C4-2B (cell line): ENCODE measurements around the gene DLGAP4.

Experiments used
- ZFX ChIP-seq: fragments of 450-650 bp; IDR thresholded peaks from 2 replicates; pipeline ENCODE4 v1.6.1; 2017
- TF ChIP-seq, protein P1 (sequence below): fragments of 450-650 bp; conservative IDR thresholded peaks from 2 replicates; pipeline ENCODE4 v1.5.1; 2017; ENCODE audit warnings: mild to moderate bottlenecking

DNA sequence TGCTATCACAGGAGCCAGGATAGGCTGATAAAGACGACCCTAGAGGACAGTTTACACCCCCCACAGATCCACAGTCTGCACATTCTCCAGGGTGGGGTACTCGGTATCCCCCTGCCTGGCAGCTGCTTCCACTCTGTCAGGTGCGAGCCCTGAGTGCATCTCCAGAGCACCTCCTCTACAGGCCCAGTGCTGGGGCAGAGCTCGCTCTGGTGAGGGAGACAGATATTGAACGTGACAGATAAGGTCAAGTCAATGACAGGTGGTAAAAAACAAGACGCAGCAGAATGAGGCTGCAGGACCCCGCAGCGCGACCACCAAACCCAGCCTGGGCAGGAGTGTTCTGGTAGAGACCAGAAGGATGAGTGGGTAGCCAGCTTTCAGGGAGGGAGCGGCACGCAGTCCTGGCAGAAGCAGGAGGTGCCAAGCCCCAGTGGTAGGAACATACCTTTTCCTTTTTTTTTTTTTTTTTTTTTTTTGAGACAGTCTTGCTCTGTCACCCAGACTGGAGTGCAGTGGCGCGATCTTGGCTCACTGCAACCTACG, 222.8 kb downstream of the DLGAP4 start:
- TF ChIP-seq, protein P1, sequence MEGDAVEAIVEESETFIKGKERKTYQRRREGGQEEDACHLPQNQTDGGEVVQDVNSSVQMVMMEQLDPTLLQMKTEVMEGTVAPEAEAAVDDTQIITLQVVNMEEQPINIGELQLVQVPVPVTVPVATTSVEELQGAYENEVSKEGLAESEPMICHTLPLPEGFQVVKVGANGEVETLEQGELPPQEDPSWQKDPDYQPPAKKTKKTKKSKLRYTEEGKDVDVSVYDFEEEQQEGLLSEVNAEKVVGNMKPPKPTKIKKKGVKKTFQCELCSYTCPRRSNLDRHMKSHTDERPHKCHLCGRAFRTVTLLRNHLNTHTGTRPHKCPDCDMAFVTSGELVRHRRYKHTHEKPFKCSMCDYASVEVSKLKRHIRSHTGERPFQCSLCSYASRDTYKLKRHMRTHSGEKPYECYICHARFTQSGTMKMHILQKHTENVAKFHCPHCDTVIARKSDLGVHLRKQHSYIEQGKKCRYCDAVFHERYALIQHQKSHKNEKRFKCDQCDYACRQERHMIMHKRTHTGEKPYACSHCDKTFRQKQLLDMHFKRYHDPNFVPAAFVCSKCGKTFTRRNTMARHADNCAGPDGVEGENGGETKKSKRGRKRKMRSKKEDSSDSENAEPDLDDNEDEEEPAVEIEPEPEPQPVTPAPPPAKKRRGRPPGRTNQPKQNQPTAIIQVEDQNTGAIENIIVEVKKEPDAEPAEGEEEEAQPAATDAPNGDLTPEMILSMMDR = no peak
- no peak for TF ChIP-seq ZFX
